GM21360 (cell line): Measurements from ENCODE around the gene HBG1.
"Not testable (repeated sequence)": the region's sequence is repeated elsewhere in the genome, so short reads cannot be mapped to it uniquely, and the experiment has no call there.

Experiments
- ATAC-seq: cut with Tn5 transposase; IDR thresholded peaks from one replicate; pipeline ENCODE4 v1.9.1; 2021; ENCODE audit warnings: mild to moderate bottlenecking, moderate library complexity; ENCODE audit not compliant: unreplicated experiment

HBG1 gene

GRCh38 chr11:5277807-5278382, 28.2 kb upstream of the HBG1 start:
- ATAC-seq, result peak; percentile 42

- ATAC-seq, result no peak
Observed at GRCh38 chr11:5276697-5277096, 27.0 kb upstream of the HBG1 start.

DNA sequence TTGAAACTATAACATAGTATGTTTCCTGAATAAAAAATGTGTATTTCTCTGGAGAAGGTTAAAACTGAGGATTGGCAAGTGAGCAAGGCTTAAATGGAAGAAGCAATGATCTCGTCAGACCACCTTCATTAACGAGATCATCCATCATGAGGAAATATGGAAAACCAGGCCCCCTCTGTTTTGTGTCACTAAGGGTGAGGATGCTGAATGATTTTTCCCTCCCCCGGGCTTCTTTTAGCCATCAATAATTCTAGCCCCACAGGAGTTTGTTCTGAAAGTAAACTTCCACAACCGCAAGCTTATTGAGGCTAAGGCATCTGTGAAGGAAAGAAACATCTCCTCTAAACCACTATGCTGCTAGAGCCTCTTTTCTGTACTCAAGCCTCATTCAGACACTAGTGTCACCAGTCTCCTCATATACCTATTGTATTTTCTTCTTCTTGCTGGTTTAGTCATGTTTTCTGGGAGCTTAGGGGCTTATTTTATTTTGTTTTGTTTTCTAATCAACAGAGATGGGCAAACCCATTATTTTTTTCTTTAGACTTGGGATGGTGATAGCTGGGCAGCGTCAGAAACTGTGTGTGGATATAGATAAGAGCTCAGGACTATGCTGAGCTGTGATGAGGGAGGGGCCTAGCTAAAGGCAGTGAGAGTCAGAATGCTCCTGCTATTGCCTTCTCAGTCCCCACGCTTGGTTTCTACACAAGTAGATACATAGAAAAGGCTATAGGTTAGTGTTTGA, 25.9 kb upstream of the HBG1 start:
- no peak for ATAC-seq

DNA sequence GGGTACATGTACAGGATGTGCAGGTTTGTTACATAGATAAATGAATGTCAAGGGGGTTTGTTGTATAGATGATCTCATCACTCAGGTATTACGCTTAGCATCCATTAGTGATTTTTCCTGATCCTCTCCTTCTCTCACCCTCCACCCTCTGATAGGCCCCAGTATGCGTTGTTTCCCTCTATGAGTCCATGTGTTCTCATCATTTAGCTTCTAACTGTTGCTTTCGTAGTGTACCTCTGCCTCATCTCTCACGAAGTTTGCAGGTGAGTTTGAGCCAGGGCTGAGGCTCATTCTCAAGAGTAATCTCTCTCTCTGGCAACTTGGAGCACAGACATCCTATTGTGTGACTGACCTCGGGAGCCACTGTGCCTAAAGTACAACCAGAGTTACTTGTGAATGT, 24.7 kb upstream of the HBG1 start:
- no peak for ATAC-seq

DNA sequence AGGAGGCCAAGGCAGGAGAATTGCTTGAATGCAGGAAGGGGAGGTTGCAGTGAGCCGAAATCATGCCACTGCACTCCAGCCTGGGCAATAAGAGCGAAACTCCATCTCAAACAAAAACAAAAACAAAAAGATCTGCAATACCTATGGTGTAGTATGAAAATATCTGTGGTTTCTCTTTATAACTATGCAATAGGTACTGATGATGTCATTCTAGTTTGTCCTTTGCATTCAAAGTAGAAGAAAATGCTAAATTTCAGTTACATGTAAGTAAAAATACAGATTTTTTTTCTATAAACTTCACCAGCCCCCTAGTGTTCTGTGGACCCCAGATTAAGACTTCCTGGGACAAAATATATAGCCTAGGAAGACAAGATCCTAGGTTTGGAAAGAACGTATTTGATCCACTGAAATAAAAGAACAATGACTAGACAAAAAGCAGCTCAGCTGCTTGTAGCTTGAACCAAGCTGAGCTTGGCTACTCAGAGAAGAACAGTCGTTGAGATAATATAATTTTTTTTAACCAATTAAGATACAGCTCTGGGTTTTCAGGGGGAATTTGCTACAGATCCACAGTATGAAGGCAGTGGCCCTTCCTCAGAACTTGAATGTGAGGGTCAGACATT, 22.8 kb upstream of the HBG1 start:
- no peak for ATAC-seq

DNA sequence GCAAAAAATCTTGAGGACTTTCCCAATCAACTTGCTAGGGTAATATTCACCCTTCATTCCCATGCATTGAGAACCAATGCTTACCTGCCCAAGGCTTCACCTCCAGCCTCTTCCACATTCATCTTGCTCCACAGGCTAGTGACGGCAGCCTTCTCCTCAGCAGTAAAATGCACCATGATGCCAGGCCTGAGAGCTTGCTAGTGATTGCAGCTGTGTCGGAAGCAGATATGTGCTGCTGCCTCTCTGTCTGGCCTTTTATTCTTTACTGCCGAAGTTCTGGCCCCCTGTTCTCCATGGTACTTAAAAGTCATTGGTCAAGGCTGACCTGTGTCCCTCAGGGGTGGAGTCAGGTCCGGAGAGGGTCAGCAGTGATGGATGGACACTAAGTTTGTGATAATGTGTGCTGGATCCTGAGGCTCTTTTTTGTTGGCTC, 20.1 kb upstream of the HBG1 start, which contains the start of gene HBE1:
Gene HBE1, minus strand, starts transcription at position 231 of the 433 bp plus-strand sequence. Its CDS starts 55 bp downstream, at position 176.
- no peak for ATAC-seq

- ATAC-seq, result no peak
Observed at GRCh38 chr11:5267033-5267563, 17.4 kb upstream of the HBG1 start.

- ATAC-seq, result no peak
Observed at GRCh38 chr11:5266609-5267008, 17.0 kb upstream of the HBG1 start.

DNA sequence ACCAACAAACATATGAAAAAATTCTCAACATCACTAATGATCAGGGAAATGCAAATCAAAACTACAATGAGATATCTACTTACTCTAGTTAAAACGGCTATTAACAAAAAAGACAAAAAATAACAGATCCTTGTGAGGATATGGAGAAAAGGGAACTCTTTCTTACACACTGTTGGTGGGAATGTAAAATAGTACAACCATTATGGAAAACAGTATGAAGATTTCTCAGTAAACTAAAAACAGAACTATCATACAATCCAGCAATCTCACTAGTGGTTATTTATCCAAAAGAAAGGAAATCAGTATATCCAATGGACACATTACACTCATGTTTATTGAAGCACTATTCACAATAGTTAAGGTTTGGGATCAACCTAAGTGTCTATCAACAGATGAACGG, 16.2 kb upstream of the HBG1 start:
- ATAC-seq, result no peak

DNA sequence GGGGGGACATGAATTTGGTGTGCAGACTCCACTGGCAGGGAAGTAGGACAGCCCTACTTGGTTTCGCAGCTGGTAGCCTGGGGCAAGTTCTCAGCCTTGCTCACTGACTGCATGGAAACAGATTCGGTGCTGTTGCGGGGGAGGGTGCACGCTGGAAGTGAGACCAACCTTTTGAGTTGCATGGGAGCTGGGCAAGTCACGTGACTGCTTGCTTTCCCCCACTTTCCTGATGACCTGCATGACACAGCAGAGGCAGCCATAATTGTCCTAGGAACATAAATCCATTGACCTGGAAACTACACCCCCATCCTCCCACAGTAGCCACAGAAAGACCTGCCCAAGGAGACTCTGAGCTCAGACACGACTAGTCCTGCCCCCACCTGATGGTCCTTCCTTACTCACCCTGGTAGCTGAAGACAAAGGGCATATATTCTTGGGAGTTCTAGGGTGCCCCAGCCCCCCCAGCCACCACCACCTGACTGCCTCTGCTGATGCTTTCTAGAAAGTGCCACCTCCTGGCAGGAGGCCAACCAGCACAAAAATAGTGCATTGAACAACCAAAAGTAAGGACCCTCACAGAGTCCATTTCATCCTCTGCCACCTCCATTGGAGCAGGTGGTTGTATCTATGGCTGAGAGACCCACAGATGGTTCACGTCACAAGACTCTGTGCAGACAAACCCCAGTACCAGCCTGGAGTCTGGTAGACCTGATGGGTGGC, 9.0 kb upstream of the HBG1 start:
- no peak for ATAC-seq

DNA sequence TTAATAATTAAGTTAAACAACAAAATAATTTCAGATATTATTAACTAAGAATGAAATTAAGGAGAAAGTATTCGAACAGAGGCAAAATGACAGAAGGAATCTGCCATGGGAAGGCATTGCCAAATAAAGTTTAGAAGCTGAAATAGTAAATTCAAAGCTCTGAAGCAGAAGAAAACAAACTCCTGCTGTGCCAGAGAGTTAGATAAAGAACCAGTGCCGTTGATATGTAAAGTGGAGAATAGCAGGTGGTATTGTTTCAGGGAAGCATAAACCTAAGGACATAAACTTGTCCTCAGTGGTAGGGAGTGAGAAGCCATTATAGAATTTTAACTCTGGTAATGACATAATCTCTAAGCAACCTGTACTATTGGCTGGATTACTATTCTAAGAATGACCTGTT, 7.6 kb upstream of the HBG1 start:
- no peak for ATAC-seq

DNA sequence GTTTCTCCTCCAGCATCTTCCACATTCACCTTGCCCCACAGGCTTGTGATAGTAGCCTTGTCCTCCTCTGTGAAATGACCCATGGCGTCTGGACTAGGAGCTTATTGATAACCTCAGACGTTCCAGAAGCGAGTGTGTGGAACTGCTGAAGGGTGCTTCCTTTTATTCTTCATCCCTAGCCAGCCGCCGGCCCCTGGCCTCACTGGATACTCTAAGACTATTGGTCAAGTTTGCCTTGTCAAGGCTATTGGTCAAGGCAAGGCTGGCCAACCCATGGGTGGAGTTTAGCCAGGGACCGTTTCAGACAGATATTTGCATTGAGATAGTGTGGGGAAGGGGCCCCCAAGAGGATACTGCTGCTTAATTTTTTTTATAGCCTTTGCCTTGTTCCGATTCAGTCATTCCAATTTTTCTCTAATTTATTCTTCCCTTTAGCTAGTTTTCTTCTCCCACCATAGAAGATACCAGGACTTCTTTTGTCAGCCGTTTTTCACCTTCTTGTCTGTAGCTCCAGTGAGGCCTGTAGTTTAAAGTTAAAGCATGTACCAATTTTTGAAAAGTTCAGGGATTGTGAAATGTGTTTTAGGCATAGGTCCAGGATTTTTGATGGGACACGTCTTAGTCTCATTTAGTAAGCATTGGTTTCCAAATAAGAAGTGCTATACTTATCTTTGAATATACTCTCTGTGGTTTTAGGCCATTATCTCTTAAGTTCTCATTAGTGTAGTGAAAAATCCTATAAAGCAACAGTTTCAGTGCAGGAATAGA, 5.2 kb upstream of the HBG1 start, which contains the start of gene HBG2:
Gene HBG2, minus strand, starts transcription at position 136 of the 768 bp plus-strand sequence. Its CDS starts 53 bp downstream, at position 83.
- ATAC-seq, result not testable (repeated sequence)

DNA sequence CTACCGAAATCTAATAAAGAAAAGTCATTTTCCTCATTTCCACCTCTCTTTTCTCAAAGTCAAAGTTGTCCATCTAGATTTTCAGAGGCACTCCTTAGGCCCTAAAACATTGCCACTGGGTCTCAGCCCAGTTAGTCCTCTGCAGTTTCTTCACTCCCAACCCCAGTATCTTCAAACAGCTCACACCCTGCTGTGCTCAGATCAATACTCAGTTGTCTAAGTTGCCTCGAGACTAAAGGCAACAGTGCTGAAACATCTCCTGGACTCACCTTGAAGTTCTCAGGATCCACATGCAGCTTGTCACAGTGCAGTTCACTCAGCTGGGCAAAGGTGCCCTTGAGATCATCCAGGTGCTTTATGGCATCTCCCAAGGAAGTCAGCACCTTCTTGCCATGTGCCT, 4.4 kb upstream of the HBG1 start:
- ATAC-seq, result not testable (repeated sequence)

DNA sequence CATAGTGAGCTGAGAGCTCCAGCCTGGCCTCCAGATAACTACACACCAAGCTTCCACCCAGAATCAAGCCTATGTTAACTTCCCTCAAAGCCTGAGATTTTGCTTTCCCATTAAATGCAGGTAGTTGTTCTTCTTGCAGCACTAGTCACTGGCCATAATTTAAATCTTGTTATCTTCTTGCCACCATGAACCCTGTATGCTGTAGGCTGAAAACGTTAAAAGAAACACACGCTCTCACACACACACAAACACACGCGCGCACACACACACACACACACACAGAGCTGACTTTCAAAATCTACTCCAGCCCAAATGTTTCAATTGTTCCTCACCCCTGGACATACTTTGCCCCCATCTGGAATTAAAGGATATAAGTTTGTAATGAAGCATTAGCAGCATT, 3.8 kb upstream of the HBG1 start:
- not testable (repeated sequence) for ATAC-seq

DNA sequence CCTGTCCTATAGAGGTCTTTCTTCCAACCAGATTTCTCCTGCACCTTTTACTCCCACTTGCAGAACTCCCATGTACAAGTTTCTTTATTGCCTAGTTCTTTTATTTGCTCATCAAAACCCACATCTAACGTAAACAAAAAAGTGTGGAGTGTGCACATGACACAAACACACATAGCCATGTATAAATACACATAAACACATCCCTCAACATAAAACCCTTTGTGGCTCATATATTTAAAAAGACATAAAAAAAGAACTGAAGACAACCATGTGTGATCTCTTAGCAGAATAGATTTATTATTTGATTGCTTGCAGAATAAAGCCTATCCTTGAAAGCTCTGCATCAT, 3.2 kb upstream of the HBG1 start:
- ATAC-seq, result no peak

GRCh38 chr11:5252192-5252918, 2.7 kb upstream of the HBG1 start:
- ATAC-seq, result no peak

DNA sequence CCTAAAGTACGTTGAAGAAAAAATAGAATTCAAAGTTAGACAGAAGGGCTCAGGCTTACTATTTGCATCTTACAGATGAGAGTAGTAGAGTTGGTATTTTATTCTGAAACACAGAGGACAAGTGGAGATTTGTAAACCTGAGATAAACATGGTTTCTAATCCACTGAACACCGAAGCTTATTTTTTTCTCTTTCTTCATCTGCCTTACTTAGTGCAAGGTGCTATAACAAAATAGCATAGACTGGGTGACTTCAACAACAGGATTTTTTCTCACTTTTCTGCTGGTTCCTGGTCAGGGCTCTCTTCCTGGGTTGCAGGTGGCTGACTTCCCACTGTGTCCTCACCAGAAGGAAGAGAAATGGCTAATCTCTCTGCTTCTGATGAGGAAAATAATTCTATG, 2.1 kb upstream of the HBG1 start:
- ATAC-seq, result no peak

- no peak for ATAC-seq
Observed at GRCh38 chr11:5250543-5251204, 1.0 kb upstream of the HBG1 start.

- ATAC-seq, result not testable (repeated sequence)
Observed at GRCh38 chr11:5248498-5248897, 1.2 kb downstream of the HBG1 start.
